DND-41 (cell line): ENCODE results near the gene CEP126.

Experiments
- EZH2 ChIP-seq: IDR thresholded peaks from 3 replicates; pipeline ENCODE4 v1.6.1; 2012; ENCODE audit warnings: borderline replicate concordance, low read depth, mild to moderate bottlenecking, moderate library complexity, low read length, inconsistent platforms; ENCODE audit not compliant: severe bottlenecking
- TF ChIP-seq, protein P1 (sequence below): IDR thresholded peaks from 2 replicates; pipeline ENCODE4 v1.5.1; 2012; ENCODE audit warnings: borderline replicate concordance, low read length, moderate library complexity, mild to moderate bottlenecking; ENCODE audit not compliant: poor library complexity, severe bottlenecking; ENCODE audit errors: extremely low read depth

DNA sequence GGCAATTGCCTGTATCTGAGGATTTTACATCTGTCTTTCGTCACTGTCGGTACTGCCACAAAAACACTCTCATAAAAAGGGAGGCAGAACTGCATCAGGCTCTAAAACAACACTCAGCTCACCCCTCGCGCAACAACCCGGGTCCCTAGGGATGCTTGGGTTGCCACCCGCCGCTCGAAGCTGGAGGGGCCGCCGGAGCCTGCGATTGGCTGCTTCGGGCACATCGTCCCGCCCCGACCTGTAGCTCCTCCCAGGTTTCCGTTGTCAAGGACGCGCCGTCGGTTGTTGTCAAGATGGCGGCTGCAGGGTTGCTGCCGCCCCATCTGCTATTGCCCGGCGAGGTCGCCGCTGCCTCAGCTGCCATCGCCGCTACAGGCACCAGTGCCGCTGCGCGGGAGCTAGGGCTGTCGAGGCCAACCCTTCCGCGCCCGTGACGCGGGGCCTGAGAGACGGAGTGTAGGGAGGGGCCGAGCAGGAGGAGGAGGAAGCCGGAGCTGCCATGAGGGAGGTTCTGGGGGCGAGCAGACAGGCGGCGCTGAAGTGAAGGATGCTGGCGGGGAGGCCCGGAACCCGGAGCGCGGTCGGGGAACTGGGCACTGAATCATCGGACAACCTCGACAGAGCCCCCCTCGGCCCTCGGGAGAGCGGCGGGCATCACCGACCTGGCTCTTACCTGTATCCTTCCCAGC, at the start of gene CEP126:
- no peak for TF ChIP-seq EZH2
- TF ChIP-seq, protein P1, sequence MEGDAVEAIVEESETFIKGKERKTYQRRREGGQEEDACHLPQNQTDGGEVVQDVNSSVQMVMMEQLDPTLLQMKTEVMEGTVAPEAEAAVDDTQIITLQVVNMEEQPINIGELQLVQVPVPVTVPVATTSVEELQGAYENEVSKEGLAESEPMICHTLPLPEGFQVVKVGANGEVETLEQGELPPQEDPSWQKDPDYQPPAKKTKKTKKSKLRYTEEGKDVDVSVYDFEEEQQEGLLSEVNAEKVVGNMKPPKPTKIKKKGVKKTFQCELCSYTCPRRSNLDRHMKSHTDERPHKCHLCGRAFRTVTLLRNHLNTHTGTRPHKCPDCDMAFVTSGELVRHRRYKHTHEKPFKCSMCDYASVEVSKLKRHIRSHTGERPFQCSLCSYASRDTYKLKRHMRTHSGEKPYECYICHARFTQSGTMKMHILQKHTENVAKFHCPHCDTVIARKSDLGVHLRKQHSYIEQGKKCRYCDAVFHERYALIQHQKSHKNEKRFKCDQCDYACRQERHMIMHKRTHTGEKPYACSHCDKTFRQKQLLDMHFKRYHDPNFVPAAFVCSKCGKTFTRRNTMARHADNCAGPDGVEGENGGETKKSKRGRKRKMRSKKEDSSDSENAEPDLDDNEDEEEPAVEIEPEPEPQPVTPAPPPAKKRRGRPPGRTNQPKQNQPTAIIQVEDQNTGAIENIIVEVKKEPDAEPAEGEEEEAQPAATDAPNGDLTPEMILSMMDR: peak; percentile 68
